ENCODE data around the gene OR56A5.

OR56A5 gene

DNA sequence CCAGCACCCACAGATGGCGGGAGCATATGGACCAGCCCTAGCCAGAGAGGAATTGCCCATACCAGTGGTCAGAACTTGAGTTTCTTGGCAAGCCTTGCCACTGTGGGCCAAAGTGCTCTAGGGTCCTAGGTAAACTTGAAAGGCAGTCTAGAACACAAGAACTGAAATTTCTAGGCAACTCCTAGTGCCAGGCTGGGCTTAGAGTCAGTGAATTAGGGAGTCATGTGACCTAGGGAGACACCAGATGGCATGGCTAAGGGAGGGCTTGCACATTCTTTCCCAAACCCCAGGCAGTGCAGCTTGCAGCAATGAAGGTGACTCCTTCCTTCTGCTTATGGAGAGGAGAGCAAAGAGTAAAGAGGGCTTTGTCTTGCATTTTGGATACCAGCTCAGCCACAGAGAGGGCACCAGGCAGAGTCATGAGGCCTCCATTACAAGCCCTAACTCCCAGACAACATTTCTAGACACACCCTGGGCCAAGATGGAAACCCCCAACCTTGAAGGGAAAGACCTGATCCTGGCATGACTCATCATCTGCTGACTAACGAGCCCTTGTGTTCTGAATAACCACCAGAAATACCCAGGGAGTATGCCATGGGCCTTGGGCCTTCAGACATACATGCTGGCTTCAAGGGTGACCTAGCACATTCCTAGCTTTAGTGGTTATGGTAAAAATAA is 45.4 kb downstream of the OR56A5 start:
- no peak for TF ChIP-seq EP300 (IDR thresholded peaks at IDR 0.05; ENCODE audit: borderline replicate concordance)
- TF ChIP-seq, protein P1, sequence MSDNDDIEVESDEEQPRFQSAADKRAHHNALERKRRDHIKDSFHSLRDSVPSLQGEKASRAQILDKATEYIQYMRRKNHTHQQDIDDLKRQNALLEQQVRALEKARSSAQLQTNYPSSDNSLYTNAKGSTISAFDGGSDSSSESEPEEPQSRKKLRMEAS (IDR thresholded peaks at IDR 0.05): no peak
- TF ChIP-seq ZBTB7A (IDR thresholded peaks at IDR 0.05; ENCODE audit: low read depth): no peak
- TF ChIP-seq TCF12 (IDR thresholded peaks at IDR 0.05; ENCODE audit: low read depth): no peak
- no peak for TF ChIP-seq CEBPB (IDR thresholded peaks at IDR 0.05)
- no peak for TF ChIP-seq RAD21 (IDR thresholded peaks at IDR 0.05; ENCODE audit: low read depth)
- TF ChIP-seq, protein P2, sequence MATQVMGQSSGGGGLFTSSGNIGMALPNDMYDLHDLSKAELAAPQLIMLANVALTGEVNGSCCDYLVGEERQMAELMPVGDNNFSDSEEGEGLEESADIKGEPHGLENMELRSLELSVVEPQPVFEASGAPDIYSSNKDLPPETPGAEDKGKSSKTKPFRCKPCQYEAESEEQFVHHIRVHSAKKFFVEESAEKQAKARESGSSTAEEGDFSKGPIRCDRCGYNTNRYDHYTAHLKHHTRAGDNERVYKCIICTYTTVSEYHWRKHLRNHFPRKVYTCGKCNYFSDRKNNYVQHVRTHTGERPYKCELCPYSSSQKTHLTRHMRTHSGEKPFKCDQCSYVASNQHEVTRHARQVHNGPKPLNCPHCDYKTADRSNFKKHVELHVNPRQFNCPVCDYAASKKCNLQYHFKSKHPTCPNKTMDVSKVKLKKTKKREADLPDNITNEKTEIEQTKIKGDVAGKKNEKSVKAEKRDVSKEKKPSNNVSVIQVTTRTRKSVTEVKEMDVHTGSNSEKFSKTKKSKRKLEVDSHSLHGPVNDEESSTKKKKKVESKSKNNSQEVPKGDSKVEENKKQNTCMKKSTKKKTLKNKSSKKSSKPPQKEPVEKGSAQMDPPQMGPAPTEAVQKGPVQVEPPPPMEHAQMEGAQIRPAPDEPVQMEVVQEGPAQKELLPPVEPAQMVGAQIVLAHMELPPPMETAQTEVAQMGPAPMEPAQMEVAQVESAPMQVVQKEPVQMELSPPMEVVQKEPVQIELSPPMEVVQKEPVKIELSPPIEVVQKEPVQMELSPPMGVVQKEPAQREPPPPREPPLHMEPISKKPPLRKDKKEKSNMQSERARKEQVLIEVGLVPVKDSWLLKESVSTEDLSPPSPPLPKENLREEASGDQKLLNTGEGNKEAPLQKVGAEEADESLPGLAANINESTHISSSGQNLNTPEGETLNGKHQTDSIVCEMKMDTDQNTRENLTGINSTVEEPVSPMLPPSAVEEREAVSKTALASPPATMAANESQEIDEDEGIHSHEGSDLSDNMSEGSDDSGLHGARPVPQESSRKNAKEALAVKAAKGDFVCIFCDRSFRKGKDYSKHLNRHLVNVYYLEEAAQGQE (IDR thresholded peaks at IDR 0.05; ENCODE audit: low read depth): no peak
- no peak for TF ChIP-seq EGR1 (IDR thresholded peaks at IDR 0.05)
- no peak for TF ChIP-seq YY1 (IDR thresholded peaks at IDR 0.05; ENCODE audit: low read depth)
- no peak for TF ChIP-seq CREB1 (IDR thresholded peaks at IDR 0.05; ENCODE audit: low read depth)
- no peak for TF ChIP-seq FOXM1 (IDR thresholded peaks at IDR 0.05; ENCODE audit: borderline replicate concordance, low read depth)
